ENCODE measurements around the gene NDUFB6.

NDUFB6 gene

GRCh38 chr9:32503008-32503407 lies 70.0 kb downstream of the NDUFB6 start:
- H3K27ac ChIP-seq = no peak overlapping the region
- TF ChIP-seq CTCF (conservative IDR thresholded peaks at IDR 0.05) = no peak
